Activated CD8-positive, alpha-beta T cell treated with anti-CD3 and anti-CD28 coated beads for 36 hours (primary cell): ENCODE measurements around the gene ICE1. TPM values are rescaled to one million over a fixed set of nuclear protein-coding genes. Genes with fewer than 3 reads are reported as not detected.

Source experiments
- ATAC-seq: fragments of 200-7000 bp; cut with Tn5 transposase; one replicate; pipeline ENCODE4 v1.10.0; 2021; ENCODE audit warnings: mild to moderate bottlenecking, moderate library complexity
- CTCF ChIA-PET: fragments of 350-600 bp; sonication (Branson Sonifier 250); formaldehyde crosslinking; loops from one replicate; lab custom pipeline; 2021; ENCODE audit warnings: antibody characterized with exemption; lab: Charles Lee
- POLR2A ChIA-PET: fragments of 350-600 bp; sonication (Branson Sonifier 250); formaldehyde crosslinking; loops from one replicate; lab custom pipeline; 2021; ENCODE audit warnings: antibody characterized with exemption; lab: Charles Lee
- DNase-seq: peaks from one replicate; pipeline ENCODE4 v3.0.0-alpha.2; 2020
- H3K27ac Mint-ChIP-seq: one replicate; pipeline ENCODE4 v1.8.0; 2021; ENCODE audit warnings: mild to moderate bottlenecking, mixed read lengths
- H3K27me3 Mint-ChIP-seq: one replicate; pipeline ENCODE4 v1.8.0; 2021; ENCODE audit warnings: mixed read lengths
- H3K36me3 Mint-ChIP-seq: one replicate; pipeline ENCODE4 v1.8.0; 2021; ENCODE audit warnings: low read depth, mixed read lengths
- H3K4me1 Mint-ChIP-seq: one replicate; pipeline ENCODE4 v1.8.0; 2021; ENCODE audit warnings: low read depth, mixed read lengths
- H3K4me3 Mint-ChIP-seq: one replicate; pipeline ENCODE4 v1.8.0; 2021; ENCODE audit warnings: mild to moderate bottlenecking, moderate library complexity, mixed read lengths
- H3K9me3 Mint-ChIP-seq: one replicate; pipeline ENCODE4 v1.8.0; 2021; ENCODE audit warnings: mixed read lengths
- CTCF ChIP-seq: fragments of 200-600 bp; IDR thresholded peaks from one replicate; pipeline ENCODE4 v1.8.0; 2022; ENCODE audit warnings: antibody characterized with exemption, mild to moderate bottlenecking
- intact Hi-C: fragments of 100-400 bp; cut with micrococcal nuclease; formaldehyde crosslinking; loops from one replicate; pipeline ENCODE4 v1.10.0; 2022
- total RNA-seq, 2 experiments: library from RNA; stranded (reverse); gene quantifications; one replicate each; pipeline ENCODE4 v1.2.3, GENCODE V29; 2021

The ICE1 gene
- total RNA-seq, 2 experiments from 2014 or later, result 29.0 to 29.5 TPM

GRCh38 chr5:5416733-5417132 is 5.7 kb upstream of the ICE1 start:
- CTCF ChIA-PET, result no interaction called here
- POLR2A ChIA-PET, result no interaction called here
- intact Hi-C loops, result no loop called here
- Mint-ChIP-seq H3K27me3 (no peaks in the 10 kb centered on the region), H3K9me3 (no peaks in the 10 kb centered on the region), H3K4me3 (no peak overlapping the region), H3K36me3 (peaks cover 14% of the 10 kb centered on the region), H3K27ac (no peak overlapping the region), H3K4me1 (peaks cover 13% of the 10 kb centered on the region)
- DNase-seq, result no peak
- ATAC-seq, result no peak
- no peak for TF ChIP-seq CTCF

- H3K9me3 Mint-ChIP-seq, result no peaks in the 10 kb centered on the region
- no peak for TF ChIP-seq CTCF
- ATAC-seq (no peak), DNase-seq (no peak)
- peaks cover 11% of the 10 kb centered on the region for H3K36me3 Mint-ChIP-seq
- H3K27me3 Mint-ChIP-seq, result no peaks in the 10 kb centered on the region
- ChIA-PET CTCF (interaction anchor here (1.1 to 2.3 kb wide), 4 partner anchors 10 to 538 kb away, joined by 4 to 14 read pairs (median 6); partner anchors contain the start of gene ADAMTS16), POLR2A (interaction anchor here (1.2 kb wide), 1 partner anchor 10 kb away, joined by 5 read pairs; no protein-coding TSS in a partner anchor)
- no peak overlapping the region for H3K4me3 Mint-ChIP-seq
- peaks cover 13% of the 10 kb centered on the region for H3K4me1 Mint-ChIP-seq
- intact Hi-C loops, result loop anchor here (2.0 kb wide), 1 partner anchor 277 kb away; the partner anchor contains the start of gene ADAMTS16
- no peak overlapping the region for H3K27ac Mint-ChIP-seq
These were observed 4.5 kb upstream of the ICE1 start for GRCh38 chr5:5418006-5418405.

- TF ChIP-seq CTCF, result no peak
- Mint-ChIP-seq H3K4me1 (peaks cover 13% of the 10 kb centered on the region), H3K27me3 (no peaks in the 10 kb centered on the region), H3K27ac (no peak overlapping the region), H3K4me3 (no peak overlapping the region), H3K36me3 (peaks cover 9% of the 10 kb centered on the region), H3K9me3 (no peaks in the 10 kb centered on the region)
- intact Hi-C loops, result loop anchor here (2.0 kb wide), 1 partner anchor 278 kb away; the partner anchor contains the start of gene ADAMTS16
- DNase-seq (no peak), ATAC-seq (no peak)
- ChIA-PET POLR2A (interaction anchor here (1.2 kb wide), 1 partner anchor 9 kb away, joined by 5 read pairs; no protein-coding TSS in a partner anchor), CTCF (interaction anchor here (1.1 to 2.3 kb wide), 6 partner anchors 11 to 538 kb away, joined by 3 to 14 read pairs (median 5); partner anchors contain the start of gene ADAMTS16)
These were observed 3.7 kb upstream of the ICE1 start for GRCh38 chr5:5418764-5419163.

- no peak overlapping the region for H3K27ac Mint-ChIP-seq
- peaks cover 13% of the 10 kb centered on the region for H3K4me1 Mint-ChIP-seq
- ChIA-PET CTCF (interaction anchor here (0.6 to 2.3 kb wide), 6 partner anchors 11 to 551 kb away, joined by 3 to 14 read pairs (median 5); partner anchors contain the start of gene ADAMTS16), POLR2A (no interaction called here)
- no peaks in the 10 kb centered on the region for H3K27me3 Mint-ChIP-seq
- H3K36me3 Mint-ChIP-seq, result peaks cover 6% of the 10 kb centered on the region
- no peak overlapping the region for H3K4me3 Mint-ChIP-seq
- DNase-seq, result peak; percentile 3
- ATAC-seq, result no peak
- no peaks in the 10 kb centered on the region for H3K9me3 Mint-ChIP-seq
- peak; percentile 26 for TF ChIP-seq CTCF
- intact Hi-C loops, result loop anchor here (2.0 to 5.0 kb wide), 2 partner anchors 103 to 279 kb away; partner anchors contain the start of gene ADAMTS16
These were observed 2.9 kb upstream of the ICE1 start for GRCh38 chr5:5419291-5420210.
